SU-DHL-6 (cell line): ENCODE measurements around the gene IL1RN.

Experiments
- EZH2phosphoT487 ChIP-seq: fragments of 200-600 bp; sonication (generic), shearing (Covaris generic); conservative IDR thresholded peaks from 2 replicates; pipeline ENCODE4 v1.6.1; 2018; ENCODE audit warnings: mild to moderate bottlenecking, antibody characterized with exemption, low read length, moderate library complexity, mixed read lengths
- TF ChIP-seq, protein P1 (sequence below): fragments of 200-600 bp; sonication (generic); IDR thresholded peaks from one replicate; pipeline ENCODE4 v1.5.1; 2017; ENCODE audit warnings: antibody characterized with exemption, mild to moderate bottlenecking, low read length, moderate library complexity; ENCODE audit not compliant: insufficient read depth, poor library complexity, severe bottlenecking

DNA sequence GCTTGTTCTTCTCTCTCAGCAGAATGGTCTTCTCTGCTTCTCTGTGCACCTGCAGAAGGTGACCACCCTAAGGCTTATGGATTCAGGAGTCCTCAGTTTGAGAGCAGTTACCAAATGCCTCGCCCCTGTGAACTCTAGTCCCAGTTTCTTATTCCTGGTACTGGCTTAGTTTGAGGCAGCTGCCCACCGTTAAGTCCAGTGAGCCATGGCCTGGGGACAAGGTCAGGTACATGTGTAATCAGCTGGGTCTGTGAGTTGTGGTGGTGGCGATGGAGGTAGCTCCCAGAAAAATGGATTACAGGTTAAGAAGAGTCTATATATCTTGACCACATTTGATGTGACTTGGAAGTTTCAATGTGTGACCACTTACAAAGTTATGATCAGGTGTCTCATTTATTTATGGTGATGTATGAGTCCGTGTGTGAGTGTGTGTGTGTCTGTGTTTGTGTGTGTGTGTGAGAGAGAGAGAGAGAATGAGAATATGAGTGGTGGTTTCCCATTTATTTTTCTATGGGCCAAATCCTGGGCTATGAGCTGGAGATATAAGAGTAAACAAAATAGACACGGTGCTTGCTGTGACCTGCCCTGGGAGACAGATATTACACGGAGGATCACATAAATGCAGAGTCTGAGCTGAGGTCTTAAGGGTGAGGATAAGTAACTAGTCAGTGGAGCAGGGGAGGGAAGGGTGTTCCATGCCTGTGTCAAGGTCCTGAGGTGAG lies 13.0 kb upstream of the IL1RN start:
- no peak for TF ChIP-seq EZH2phosphoT487
- TF ChIP-seq, protein P1, sequence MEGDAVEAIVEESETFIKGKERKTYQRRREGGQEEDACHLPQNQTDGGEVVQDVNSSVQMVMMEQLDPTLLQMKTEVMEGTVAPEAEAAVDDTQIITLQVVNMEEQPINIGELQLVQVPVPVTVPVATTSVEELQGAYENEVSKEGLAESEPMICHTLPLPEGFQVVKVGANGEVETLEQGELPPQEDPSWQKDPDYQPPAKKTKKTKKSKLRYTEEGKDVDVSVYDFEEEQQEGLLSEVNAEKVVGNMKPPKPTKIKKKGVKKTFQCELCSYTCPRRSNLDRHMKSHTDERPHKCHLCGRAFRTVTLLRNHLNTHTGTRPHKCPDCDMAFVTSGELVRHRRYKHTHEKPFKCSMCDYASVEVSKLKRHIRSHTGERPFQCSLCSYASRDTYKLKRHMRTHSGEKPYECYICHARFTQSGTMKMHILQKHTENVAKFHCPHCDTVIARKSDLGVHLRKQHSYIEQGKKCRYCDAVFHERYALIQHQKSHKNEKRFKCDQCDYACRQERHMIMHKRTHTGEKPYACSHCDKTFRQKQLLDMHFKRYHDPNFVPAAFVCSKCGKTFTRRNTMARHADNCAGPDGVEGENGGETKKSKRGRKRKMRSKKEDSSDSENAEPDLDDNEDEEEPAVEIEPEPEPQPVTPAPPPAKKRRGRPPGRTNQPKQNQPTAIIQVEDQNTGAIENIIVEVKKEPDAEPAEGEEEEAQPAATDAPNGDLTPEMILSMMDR = no peak
